Stomach (tissue), 9 donors: Measurements from ENCODE around the gene MAGI1. TPM values are rescaled to one million over a fixed set of nuclear protein-coding genes. Genes with fewer than 3 reads are reported as not detected.

Experiments used
- DNase-seq, 2 donors: peaks; one replicate each; pipeline versions ENCODE4 v3.0.0 to v3.0.0-alpha.2; 2013 to 2019
- H3K27ac ChIP-seq, 5 donors: fragments of 200-600 bp in 4 of 5; sonication (generic) in 4 of 5; one replicate each; pipeline ENCODE4 v1.5.1; 2013 to 2019; ENCODE audit warnings: mild to moderate bottlenecking in 1 of 5, moderate library complexity in 1 of 5
- H3K27me3 ChIP-seq, 3 donors: fragments of 200-600 bp; sonication (generic); one replicate each; pipeline ENCODE4 v1.5.1; 2017 to 2019; ENCODE audit warnings: mixed run types in 1 of 3
- H3K36me3 ChIP-seq, 4 donors: fragments of 200-600 bp; sonication (generic); 1 replicate in 3 of 4; 2 replicates in 1 of 4; pipeline ENCODE4 v1.5.1; 2016 to 2019
- H3K4me1 ChIP-seq, 4 donors: fragments of 200-600 bp; sonication (generic); one replicate each; pipeline ENCODE4 v1.5.1; 2016 to 2019
- H3K4me3 ChIP-seq, 4 donors: fragments of 200-600 bp; sonication (generic) in 3 of 4; one replicate each; pipeline ENCODE4 v1.5.1; 2016 to 2019; ENCODE audit warnings: mild to moderate bottlenecking in 1 of 4
- H3K9me3 ChIP-seq, 4 donors: fragments of 200-600 bp; sonication (generic); one replicate each; pipeline ENCODE4 v1.5.1; 2016 to 2019
- CTCF ChIP-seq, 7 experiments: fragments of 450-650 bp in 4 of 7; fragments of 200-600 bp in 3 of 7; sonication (generic) in 3 of 7; IDR thresholded peaks; one replicate each; pipeline ENCODE4 v1.5.1; 2016 to 2019; ENCODE audit warnings: antibody characterized with exemption in 7 of 7, control low read depth in 2 of 7, mild to moderate bottlenecking in 1 of 7
- EP300 ChIP-seq: sonication (generic); formaldehyde crosslinking; IDR thresholded peaks from one replicate; pipeline ENCODE4 v1.6.1; 2017; ENCODE audit warnings: antibody characterized with exemption
- POLR2A ChIP-seq, 4 donors: fragments of 450-650 bp; IDR thresholded peaks; one replicate each; pipeline ENCODE4 v1.6.1; 2016; ENCODE audit warnings: antibody characterized with exemption in 4 of 4, control low read depth in 2 of 4, mild to moderate bottlenecking in 1 of 4, moderate library complexity in 1 of 4
- POLR2AphosphoS5 ChIP-seq, 3 donors: sonication (generic); formaldehyde crosslinking; IDR thresholded peaks; one replicate each; pipeline ENCODE4 v1.6.1; 2016; ENCODE audit warnings: antibody characterized with exemption in 3 of 3
- WGBS, 5 donors: extraction: QIAGEN DNeasy Blood & Tissue Kit in 3 of 5; methylation state at CpG; one replicate each; pipeline versions ENCODE4 v1.1.5 to v1.1.7; 2013 to 2018; 5-methylcytosine and 5-hydroxymethylcytosine counted together
- intact Hi-C: fragments of 100-400 bp; cut with DNase I; formaldehyde crosslinking; loops from one replicate; pipeline ENCODE4 v1.15.1; 2023; ENCODE audit warnings: low total_unique reads
- polyA plus RNA-seq, 3 donors: library from polyadenylated mRNA; stranded (reverse); fragments of 200-250 nt; gene quantifications; one replicate each; pipeline ENCODE4 v1.2.3, GENCODE V29; 2013
- total RNA-seq, 5 donors: library from RNA; depleted of rRNA; stranded (reverse); fragments of >200 nt; gene quantifications; one replicate each; pipeline versions ENCODE4 v1.1.0 to v1.2.3, GENCODE V29; 2014 to 2016
- donor health status: healthy with polysubstance abuse.
- donor health status: Bipolar disorder and iron deficiency.
- donor health status: healthy.

Gene MAGI1
- total and polyA plus RNA-seq, 8 donors: 5.7 to 237 (median 84.8) TPM

GRCh38 chr3:65732051-65732935 lies 306.4 kb downstream of the MAGI1 start:
- Histone ChIP-seq H3K9me3 (no peaks in the 10 kb centered on the region), H3K36me3 (no peaks in the 10 kb centered on the region), H3K4me1 (peaks cover 14 to 37% (median 20%) of the 10 kb centered on the region in 4 donors), H3K4me3 (no peak overlapping the region), H3K27me3 (no peaks in the 10 kb centered on the region), H3K27ac (no peak overlapping the region)
- 26 to 31% (median 28%) methylated on average over 6 of the region's 6 CpGs for WGBS, 5 donors
- TF ChIP-seq CTCF (IDR thresholded peaks at IDR 0.05) (peak in 4 of 7 experiments; percentile 50 to 71 (median 64)), EP300 (no peak), POLR2A (IDR thresholded peaks at IDR 0.05) (no peak), POLR2AphosphoS5 (IDR thresholded peaks at IDR 0.05) (peak in 1 of 3 donors; percentile 38)
- intact Hi-C loops: no loop called here
- peak in 1 of 2 donors; percentile 87 for DNase-seq

GRCh38 chr3:65730449-65730848 lies 308.3 kb downstream of the MAGI1 start:
- H3K9me3 ChIP-seq: no peaks in the 10 kb centered on the region
- H3K27me3 ChIP-seq: no peaks in the 10 kb centered on the region
- H3K36me3 ChIP-seq: no peaks in the 10 kb centered on the region
- peak overlapping the region in 2 of 5 donors; percentile 7 to 22 for H3K27ac ChIP-seq
- peaks cover 14 to 37% (median 20%) of the 10 kb centered on the region in 4 donors for H3K4me1 ChIP-seq
- no peak for TF ChIP-seq CTCF (IDR thresholded peaks at IDR 0.05)
- no peak for TF ChIP-seq POLR2A (IDR thresholded peaks at IDR 0.05)
- no peak for TF ChIP-seq POLR2AphosphoS5 (IDR thresholded peaks at IDR 0.05)
- TF ChIP-seq EP300: no peak
- 90 to 94% (median 94%) methylated on average over 7 of the region's 7 CpGs for WGBS, 5 donors
- intact Hi-C loops: no loop called here
- DNase-seq: no peak
- H3K4me3 ChIP-seq: no peak overlapping the region

- no peak for DNase-seq
- intact Hi-C loops: no loop called here
- TF ChIP-seq POLR2A (IDR thresholded peaks at IDR 0.05) (no peak), CTCF (IDR thresholded peaks at IDR 0.05) (no peak), POLR2AphosphoS5 (IDR thresholded peaks at IDR 0.05) (no peak)
- H3K4me3 ChIP-seq: no peak overlapping the region
- no peaks in the 10 kb centered on the region for H3K36me3 ChIP-seq
- H3K27ac ChIP-seq: peak overlapping the region in 3 of 5 donors; percentile 7 to 26 (median 22)
- no peaks in the 10 kb centered on the region for H3K9me3 ChIP-seq
- H3K27me3 ChIP-seq: no peaks in the 10 kb centered on the region
- H3K4me1 ChIP-seq: peaks cover 14 to 37% (median 20%) of the 10 kb centered on the region in 4 donors
Measured at GRCh38 chr3:65729973-65730372, 308.7 kb downstream of the MAGI1 start.

GRCh38 chr3:65729555-65729954 lies 309.2 kb downstream of the MAGI1 start:
- WGBS, 5 donors: 8 to 20% (median 12%) methylated on average over 2 of the region's 2 CpGs
- Histone ChIP-seq H3K4me1 (peaks cover 14 to 35% (median 20%) of the 10 kb centered on the region in 4 donors), H3K4me3 (no peak overlapping the region), H3K9me3 (no peaks in the 10 kb centered on the region), H3K36me3 (no peaks in the 10 kb centered on the region), H3K27ac (peak overlapping the region in 3 of 5 donors; percentile 7 to 26 (median 22)), H3K27me3 (no peaks in the 10 kb centered on the region)
- DNase-seq: peak in 1 of 2 donors; percentile 85
- intact Hi-C loops: no loop called here
- TF ChIP-seq CTCF (IDR thresholded peaks at IDR 0.05): no peak
- peak in 1 of 3 donors; percentile 53 for TF ChIP-seq POLR2AphosphoS5 (IDR thresholded peaks at IDR 0.05)
- TF ChIP-seq POLR2A (IDR thresholded peaks at IDR 0.05): no peak
- TF ChIP-seq EP300: no peak
